Stomach (tissue), 4 donors: ENCODE data around the gene ZNF132.
"Not testable (repeated sequence)": the region's sequence is repeated elsewhere in the genome, so short reads cannot be mapped to it uniquely, and the experiment has no call there.

Experiments
- EP300 ChIP-seq: sonication (generic); formaldehyde crosslinking; IDR thresholded peaks from one replicate; pipeline ENCODE4 v1.6.1; 2017; ENCODE audit warnings: antibody characterized with exemption
- POLR2A ChIP-seq, 4 donors: fragments of 450-650 bp; IDR thresholded peaks; one replicate each; pipeline ENCODE4 v1.6.1; 2016; ENCODE audit warnings: antibody characterized with exemption in 4 of 4, control low read depth in 2 of 4, mild to moderate bottlenecking in 1 of 4, moderate library complexity in 1 of 4
- POLR2AphosphoS5 ChIP-seq, 3 donors: sonication (generic); formaldehyde crosslinking; IDR thresholded peaks; one replicate each; pipeline ENCODE4 v1.6.1; 2016; ENCODE audit warnings: antibody characterized with exemption in 3 of 3
- TF ChIP-seq, protein P1 (sequence below), 7 experiments: fragments of 450-650 bp in 4 of 7; fragments of 200-600 bp in 3 of 7; sonication (generic) in 3 of 7; IDR thresholded peaks; one replicate each; pipeline ENCODE4 v1.5.1; 2016 to 2019; ENCODE audit warnings: antibody characterized with exemption in 7 of 7, control low read depth in 2 of 7, mild to moderate bottlenecking in 1 of 7

DNA sequence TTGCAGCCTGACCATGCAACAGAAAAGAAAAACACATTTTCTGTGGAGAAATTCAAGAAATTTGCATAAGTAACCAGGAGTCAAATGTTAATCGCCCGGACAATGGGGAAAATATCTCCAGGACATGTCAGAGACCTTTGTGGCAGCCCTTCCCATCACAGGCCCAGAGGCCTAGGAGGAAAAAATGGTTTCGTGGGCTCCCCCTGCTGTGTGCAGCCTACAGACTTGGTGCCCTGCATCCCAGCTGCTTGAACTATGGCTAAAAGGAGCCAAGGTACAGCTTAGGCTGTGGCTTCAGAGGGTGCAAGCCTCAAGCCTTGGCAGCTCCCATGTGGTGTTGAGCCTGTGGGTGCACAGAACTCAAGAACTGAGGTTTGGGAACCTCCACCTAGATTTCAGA lies 8.9 kb upstream of the ZNF132 start:
- TF ChIP-seq, protein P1, sequence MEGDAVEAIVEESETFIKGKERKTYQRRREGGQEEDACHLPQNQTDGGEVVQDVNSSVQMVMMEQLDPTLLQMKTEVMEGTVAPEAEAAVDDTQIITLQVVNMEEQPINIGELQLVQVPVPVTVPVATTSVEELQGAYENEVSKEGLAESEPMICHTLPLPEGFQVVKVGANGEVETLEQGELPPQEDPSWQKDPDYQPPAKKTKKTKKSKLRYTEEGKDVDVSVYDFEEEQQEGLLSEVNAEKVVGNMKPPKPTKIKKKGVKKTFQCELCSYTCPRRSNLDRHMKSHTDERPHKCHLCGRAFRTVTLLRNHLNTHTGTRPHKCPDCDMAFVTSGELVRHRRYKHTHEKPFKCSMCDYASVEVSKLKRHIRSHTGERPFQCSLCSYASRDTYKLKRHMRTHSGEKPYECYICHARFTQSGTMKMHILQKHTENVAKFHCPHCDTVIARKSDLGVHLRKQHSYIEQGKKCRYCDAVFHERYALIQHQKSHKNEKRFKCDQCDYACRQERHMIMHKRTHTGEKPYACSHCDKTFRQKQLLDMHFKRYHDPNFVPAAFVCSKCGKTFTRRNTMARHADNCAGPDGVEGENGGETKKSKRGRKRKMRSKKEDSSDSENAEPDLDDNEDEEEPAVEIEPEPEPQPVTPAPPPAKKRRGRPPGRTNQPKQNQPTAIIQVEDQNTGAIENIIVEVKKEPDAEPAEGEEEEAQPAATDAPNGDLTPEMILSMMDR (IDR thresholded peaks at IDR 0.05) = not testable (repeated sequence)
- TF ChIP-seq EP300; POLR2AphosphoS5 (IDR thresholded peaks at IDR 0.05); POLR2A (IDR thresholded peaks at IDR 0.05): not testable (repeated sequence)
